ENCODE measurements around the gene RALGPS1. TPM values are rescaled to one million over a fixed set of nuclear protein-coding genes. Genes with fewer than 3 reads are reported as not detected.

The RALGPS1 gene
- total and polyA plus RNA-seq, 2 of the 13 experiments (the other 11 are each of a cell fraction or from before 2014, with no cell fraction given): 3.7 to 6.5 TPM

DNA sequence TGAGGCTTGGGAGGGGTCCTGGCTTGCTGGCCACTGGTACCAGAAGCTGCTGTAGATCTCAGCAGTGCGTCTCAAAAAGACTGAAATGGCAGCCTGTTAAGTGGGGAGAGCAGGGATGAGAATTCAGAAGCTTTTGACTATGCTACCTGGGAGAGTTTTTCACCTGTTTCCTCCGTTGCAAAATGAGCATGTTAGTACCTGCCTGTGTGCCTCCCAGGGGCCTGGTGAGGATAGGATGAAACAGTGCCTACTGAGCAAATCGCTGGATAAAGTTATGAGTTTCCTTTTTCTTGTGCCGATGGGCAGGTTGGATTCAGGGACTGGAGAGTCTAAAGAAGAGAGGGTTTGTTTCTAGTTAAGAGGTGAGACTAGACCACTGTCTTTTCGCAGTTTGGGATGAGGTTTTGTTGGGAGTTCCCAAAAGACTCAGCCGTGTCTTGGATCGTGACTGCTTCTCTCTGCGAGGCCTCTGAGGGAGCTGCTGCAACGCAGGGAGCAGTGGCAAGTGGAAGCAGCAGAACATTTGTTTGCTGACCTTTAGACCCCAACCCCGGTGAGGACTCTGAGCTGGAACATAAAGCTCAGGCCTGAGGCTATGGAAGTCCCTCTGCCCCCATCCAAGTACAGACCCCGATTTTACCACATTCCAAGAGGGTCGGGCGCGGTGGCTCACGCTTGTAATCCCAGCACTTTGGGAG, 1.4 kb downstream of the RALGPS1 start (continued):
- TF ChIP-seq ZNF558 (CRISPR knock-in tag; IDR thresholded peaks at IDR 0.05; ENCODE audit: borderline replicate concordance): no peak
- no peak for TF ChIP-seq RFX3 (CRISPR knock-in tag; IDR thresholded peaks at IDR 0.05)
- no peak for TF ChIP-seq YY1 (IDR thresholded peaks at IDR 0.05; ENCODE audit: insufficient read depth, insufficient replicate concordance, low read depth, low read length)
- TF ChIP-seq ZNF616 (CRISPR knock-in tag; IDR thresholded peaks at IDR 0.05; ENCODE audit: low read depth): no peak
- TF ChIP-seq ZNF670 (CRISPR knock-in tag; IDR thresholded peaks at IDR 0.05; ENCODE audit: borderline replicate concordance): no peak
- TF ChIP-seq IKZF4 (CRISPR knock-in tag; IDR thresholded peaks at IDR 0.05; ENCODE audit: borderline replicate concordance, low read depth, not compliant biosample characterization): no peak

DNA sequence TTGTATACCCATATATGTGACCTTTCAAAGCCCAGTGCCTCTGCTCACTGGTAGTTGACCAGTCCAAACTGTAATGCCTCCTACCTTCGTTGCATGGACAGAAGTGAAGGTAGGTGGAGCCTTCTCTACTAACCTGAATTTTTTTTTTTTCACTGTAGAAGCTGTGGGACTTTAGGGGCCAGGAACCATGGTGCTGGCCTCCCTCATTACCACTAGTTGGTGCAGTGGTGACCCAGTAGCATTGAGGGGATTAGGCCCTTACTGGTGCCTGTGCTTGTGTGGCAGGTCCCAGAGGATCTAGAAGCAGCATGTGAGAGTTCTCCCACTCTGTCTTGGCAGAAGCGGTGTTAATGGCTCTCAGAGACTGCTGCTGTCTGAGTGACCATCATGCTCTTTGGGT, 2.3 kb downstream of the RALGPS1 start:
- Histone ChIP-seq H3K4me3 (replicated peaks in 1 of 3; ENCODE audit: insufficient read depth in 1 of 3, low read depth in 2 of 3, low read length in 3 of 3) (no peak overlapping the region), H3K9me3 (ENCODE audit: low read length) (no peaks in the 10 kb centered on the region), H3K4me2 (ENCODE audit: low read depth, low read length) (peak overlapping the region; percentile 93), H3K27me3 (ENCODE audit: control insufficient read depth in 1 of 2, insufficient read depth in 2 of 2, low read length in 2 of 2) (0 out of 5 replicates have a peak, but pooled peaks cover 0 to 6% of the 10 kb centered on the region in 2 experiments), H3K4me1 (ENCODE audit: insufficient read depth, low read length) (peaks cover 64% of the 10 kb centered on the region), H4K20me1 (ENCODE audit: insufficient read depth, low read length) (no peaks in the 10 kb centered on the region), H3K36me3 (replicated peaks in 1 of 2; ENCODE audit: control insufficient read depth in 1 of 2, insufficient read depth in 2 of 2, low read length in 2 of 2) (no peaks in the 10 kb centered on the region), H2AFZ (ENCODE audit: low read length) (no peak overlapping the region), H3K27ac (ENCODE audit: extremely low read length, insufficient read depth, low read length) (no peak overlapping the region), H3K79me2 (ENCODE audit: insufficient read depth, low read length) (no peaks in the 10 kb centered on the region), H3K9ac (ENCODE audit: insufficient read depth, low read depth, low read length) (no peak overlapping the region)
- in situ Hi-C loops (cut with HindIII; ENCODE audit: extremely low pct_ligation_motif_present, low pct_unique_long_range_greater_than_20kb) (no loop called here), intact Hi-C loops (cut with micrococcal nuclease; ENCODE audit: unreplicated experiment) (loop anchor here (2.0 kb wide), 1 partner anchor 22 kb away; no protein-coding TSS in a partner anchor)
- FAIRE-seq: peak; percentile 76
- WGBS (ENCODE audit: low lambda C conversion rate): 43% methylated on average over 2 of the region's 2 CpGs
- peak; percentile 43 for ATAC-seq
- POLR2A ChIA-PET: interaction anchor here (1.1 to 1.8 kb wide), 2 partner anchors 9 to 23 kb away, joined by 3 to 8 read pairs; no protein-coding TSS in a partner anchor
- BruUV-seq (replicated peaks): no TSS peak
- CTCF ChIA-PET (ENCODE audit: low intra/inter-chr PET ratio, low total read pairs): no interaction called here
- peak; percentile 48 for DNase-seq (ENCODE audit: low spot score)
- TF ChIP-seq DR1 (CRISPR knock-in tag; IDR thresholded peaks at IDR 0.05) (no peak), JARID2 (CRISPR knock-in tag; IDR thresholded peaks at IDR 0.05; ENCODE audit: insufficient replicate concordance) (no peak), PHF20 (CRISPR knock-in tag; IDR thresholded peaks at IDR 0.05) (no peak), TRIM24 (CRISPR knock-in tag; IDR thresholded peaks at IDR 0.05) (no peak), RBM22 (optimal IDR thresholded peaks at IDR 0.05; ENCODE audit: low read length) (no peak), GATAD2A (CRISPR knock-in tag; IDR thresholded peaks at IDR 0.05) (peak; percentile 14; the same call in 1 of the 2 replicates), PAWR (CRISPR knock-in tag; IDR thresholded peaks at IDR 0.05; ENCODE audit: borderline replicate concordance) (no peak), ZNF547 (CRISPR knock-in tag; IDR thresholded peaks at IDR 0.05) (no peak), HDAC2 (CRISPR knock-in tag; IDR thresholded peaks at IDR 0.05) (no peak), KLF11 (CRISPR knock-in tag; IDR thresholded peaks at IDR 0.05) (no peak)
- TF ChIP-seq, protein P1, sequence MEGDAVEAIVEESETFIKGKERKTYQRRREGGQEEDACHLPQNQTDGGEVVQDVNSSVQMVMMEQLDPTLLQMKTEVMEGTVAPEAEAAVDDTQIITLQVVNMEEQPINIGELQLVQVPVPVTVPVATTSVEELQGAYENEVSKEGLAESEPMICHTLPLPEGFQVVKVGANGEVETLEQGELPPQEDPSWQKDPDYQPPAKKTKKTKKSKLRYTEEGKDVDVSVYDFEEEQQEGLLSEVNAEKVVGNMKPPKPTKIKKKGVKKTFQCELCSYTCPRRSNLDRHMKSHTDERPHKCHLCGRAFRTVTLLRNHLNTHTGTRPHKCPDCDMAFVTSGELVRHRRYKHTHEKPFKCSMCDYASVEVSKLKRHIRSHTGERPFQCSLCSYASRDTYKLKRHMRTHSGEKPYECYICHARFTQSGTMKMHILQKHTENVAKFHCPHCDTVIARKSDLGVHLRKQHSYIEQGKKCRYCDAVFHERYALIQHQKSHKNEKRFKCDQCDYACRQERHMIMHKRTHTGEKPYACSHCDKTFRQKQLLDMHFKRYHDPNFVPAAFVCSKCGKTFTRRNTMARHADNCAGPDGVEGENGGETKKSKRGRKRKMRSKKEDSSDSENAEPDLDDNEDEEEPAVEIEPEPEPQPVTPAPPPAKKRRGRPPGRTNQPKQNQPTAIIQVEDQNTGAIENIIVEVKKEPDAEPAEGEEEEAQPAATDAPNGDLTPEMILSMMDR (CRISPR knock-in tag; IDR thresholded peaks at IDR 0.05): peak; percentile 54
- TF ChIP-seq, protein P2, sequence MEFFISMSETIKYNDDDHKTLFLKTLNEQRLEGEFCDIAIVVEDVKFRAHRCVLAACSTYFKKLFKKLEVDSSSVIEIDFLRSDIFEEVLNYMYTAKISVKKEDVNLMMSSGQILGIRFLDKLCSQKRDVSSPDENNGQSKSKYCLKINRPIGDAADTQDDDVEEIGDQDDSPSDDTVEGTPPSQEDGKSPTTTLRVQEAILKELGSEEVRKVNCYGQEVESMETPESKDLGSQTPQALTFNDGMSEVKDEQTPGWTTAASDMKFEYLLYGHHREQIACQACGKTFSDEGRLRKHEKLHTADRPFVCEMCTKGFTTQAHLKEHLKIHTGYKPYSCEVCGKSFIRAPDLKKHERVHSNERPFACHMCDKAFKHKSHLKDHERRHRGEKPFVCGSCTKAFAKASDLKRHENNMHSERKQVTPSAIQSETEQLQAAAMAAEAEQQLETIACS (CRISPR knock-in tag; IDR thresholded peaks at IDR 0.05): no peak
- TF ChIP-seq, protein P3, sequence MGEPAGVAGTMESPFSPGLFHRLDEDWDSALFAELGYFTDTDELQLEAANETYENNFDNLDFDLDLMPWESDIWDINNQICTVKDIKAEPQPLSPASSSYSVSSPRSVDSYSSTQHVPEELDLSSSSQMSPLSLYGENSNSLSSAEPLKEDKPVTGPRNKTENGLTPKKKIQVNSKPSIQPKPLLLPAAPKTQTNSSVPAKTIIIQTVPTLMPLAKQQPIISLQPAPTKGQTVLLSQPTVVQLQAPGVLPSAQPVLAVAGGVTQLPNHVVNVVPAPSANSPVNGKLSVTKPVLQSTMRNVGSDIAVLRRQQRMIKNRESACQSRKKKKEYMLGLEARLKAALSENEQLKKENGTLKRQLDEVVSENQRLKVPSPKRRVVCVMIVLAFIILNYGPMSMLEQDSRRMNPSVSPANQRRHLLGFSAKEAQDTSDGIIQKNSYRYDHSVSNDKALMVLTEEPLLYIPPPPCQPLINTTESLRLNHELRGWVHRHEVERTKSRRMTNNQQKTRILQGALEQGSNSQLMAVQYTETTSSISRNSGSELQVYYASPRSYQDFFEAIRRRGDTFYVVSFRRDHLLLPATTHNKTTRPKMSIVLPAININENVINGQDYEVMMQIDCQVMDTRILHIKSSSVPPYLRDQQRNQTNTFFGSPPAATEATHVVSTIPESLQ (CRISPR knock-in tag; conservative IDR thresholded peaks at IDR 0.05): no peak

Data from HepG2 (cell line).